GM18873 (cell line): Measurements from ENCODE around the gene PCDHB11.
"Not testable (repeated sequence)": the region's sequence is repeated elsewhere in the genome, so short reads cannot be mapped to it uniquely, and the experiment has no call there.

ENCODE experiments used
- ATAC-seq: cut with Tn5 transposase; IDR thresholded peaks from one replicate; pipeline ENCODE4 v1.9.1; 2021; ENCODE audit warnings: mild to moderate bottlenecking, moderate library complexity, moderate number of reproducible peaks; ENCODE audit not compliant: unreplicated experiment, low FRiP score

Gene PCDHB11

GRCh38 chr5:141199359-141200235, at the start of gene PCDHB11:
TSS of gene PCDHB11 (plus strand) at chr5:141199627. CDS start at chr5:141199775, 148 bp downstream.
- ATAC-seq: no peak

GRCh38 chr5:141149812-141150211, 49.6 kb upstream of the PCDHB11 start, which contains the start of gene PCDHB6:
TSS of gene PCDHB6 (plus strand) at chr5:141150057. CDS start at chr5:141150258, 201 bp downstream.
- ATAC-seq: no peak

GRCh38 chr5:141150224-141150992, 49.0 kb upstream of the PCDHB11 start:
- ATAC-seq: no peak

- ATAC-seq: no peak
Observed at GRCh38 chr5:141150993-141151325, 48.5 kb upstream of the PCDHB11 start.

- not testable (repeated sequence) for ATAC-seq
Observed at GRCh38 chr5:141151632-141152031, 47.8 kb upstream of the PCDHB11 start.

- not testable (repeated sequence) for ATAC-seq
Observed at GRCh38 chr5:141152096-141152495, 47.3 kb upstream of the PCDHB11 start.

- ATAC-seq: no peak
Observed at GRCh38 chr5:141155540-141156374, 43.7 kb upstream of the PCDHB11 start.

GRCh38 chr5:141157356-141157755, 42.1 kb upstream of the PCDHB11 start:
- ATAC-seq: not testable (repeated sequence)

- ATAC-seq: not testable (repeated sequence)
Observed at GRCh38 chr5:141157901-141158300, 41.5 kb upstream of the PCDHB11 start.

GRCh38 chr5:141172381-141173204, 26.8 kb upstream of the PCDHB11 start, which contains the start of gene PCDHB7:
TSS of gene PCDHB7 (plus strand) at chr5:141172644. CDS start at chr5:141172836, 192 bp downstream.
- no peak for ATAC-seq

- not testable (repeated sequence) for ATAC-seq
Observed at GRCh38 chr5:141174291-141175104, 24.9 kb upstream of the PCDHB11 start.

GRCh38 chr5:141175933-141176332, 23.5 kb upstream of the PCDHB11 start:
- ATAC-seq: no peak

- not testable (repeated sequence) for ATAC-seq
Observed at GRCh38 chr5:141177577-141178191, 21.7 kb upstream of the PCDHB11 start, which contains the start of gene PCDHB8. TSS of gene PCDHB8 (plus strand) at chr5:141177790. CDS start at chr5:141178035, 245 bp downstream.

GRCh38 chr5:141179371-141179770, 20.1 kb upstream of the PCDHB11 start:
- ATAC-seq: not testable (repeated sequence)

- ATAC-seq: not testable (repeated sequence)
Observed at GRCh38 chr5:141179876-141180275, 19.6 kb upstream of the PCDHB11 start.

GRCh38 chr5:141180313-141180712, 19.1 kb upstream of the PCDHB11 start:
- ATAC-seq: no peak

- ATAC-seq: no peak
Observed at GRCh38 chr5:141182248-141182647, 17.2 kb upstream of the PCDHB11 start, which contains the start of gene PCDHB16. TSS of gene PCDHB16 (plus strand) at chr5:141182387. CDS start at chr5:141182560, 173 bp downstream.
